ENCODE results near the gene SYT14.
A peak's percentile ranks its signal among the peaks of the same experiment; 100 is the strongest.

The SYT14 gene

GRCh38 chr1:210170220-210170619 lies 232.2 kb downstream of the SYT14 start:
- TF ChIP-seq EGR1 (IDR thresholded peaks at IDR 0.05) (no peak), CREB1 (IDR thresholded peaks at IDR 0.05; ENCODE audit: low read depth) (no peak), CEBPB (IDR thresholded peaks at IDR 0.05) (no peak), RAD21 (IDR thresholded peaks at IDR 0.05; ENCODE audit: low read depth) (no peak), TAF1 (IDR thresholded peaks at IDR 0.05; ENCODE audit: low read depth) (no peak), TCF12 (IDR thresholded peaks at IDR 0.05; ENCODE audit: low read depth) (no peak), ZBTB7A (IDR thresholded peaks at IDR 0.05; ENCODE audit: low read depth) (no peak), TEAD4 (IDR thresholded peaks at IDR 0.05) (no peak), FOXM1 (IDR thresholded peaks at IDR 0.05; ENCODE audit: borderline replicate concordance, low read depth) (no peak), EP300 (IDR thresholded peaks at IDR 0.05; ENCODE audit: borderline replicate concordance) (no peak)
- TF ChIP-seq, protein P1, sequence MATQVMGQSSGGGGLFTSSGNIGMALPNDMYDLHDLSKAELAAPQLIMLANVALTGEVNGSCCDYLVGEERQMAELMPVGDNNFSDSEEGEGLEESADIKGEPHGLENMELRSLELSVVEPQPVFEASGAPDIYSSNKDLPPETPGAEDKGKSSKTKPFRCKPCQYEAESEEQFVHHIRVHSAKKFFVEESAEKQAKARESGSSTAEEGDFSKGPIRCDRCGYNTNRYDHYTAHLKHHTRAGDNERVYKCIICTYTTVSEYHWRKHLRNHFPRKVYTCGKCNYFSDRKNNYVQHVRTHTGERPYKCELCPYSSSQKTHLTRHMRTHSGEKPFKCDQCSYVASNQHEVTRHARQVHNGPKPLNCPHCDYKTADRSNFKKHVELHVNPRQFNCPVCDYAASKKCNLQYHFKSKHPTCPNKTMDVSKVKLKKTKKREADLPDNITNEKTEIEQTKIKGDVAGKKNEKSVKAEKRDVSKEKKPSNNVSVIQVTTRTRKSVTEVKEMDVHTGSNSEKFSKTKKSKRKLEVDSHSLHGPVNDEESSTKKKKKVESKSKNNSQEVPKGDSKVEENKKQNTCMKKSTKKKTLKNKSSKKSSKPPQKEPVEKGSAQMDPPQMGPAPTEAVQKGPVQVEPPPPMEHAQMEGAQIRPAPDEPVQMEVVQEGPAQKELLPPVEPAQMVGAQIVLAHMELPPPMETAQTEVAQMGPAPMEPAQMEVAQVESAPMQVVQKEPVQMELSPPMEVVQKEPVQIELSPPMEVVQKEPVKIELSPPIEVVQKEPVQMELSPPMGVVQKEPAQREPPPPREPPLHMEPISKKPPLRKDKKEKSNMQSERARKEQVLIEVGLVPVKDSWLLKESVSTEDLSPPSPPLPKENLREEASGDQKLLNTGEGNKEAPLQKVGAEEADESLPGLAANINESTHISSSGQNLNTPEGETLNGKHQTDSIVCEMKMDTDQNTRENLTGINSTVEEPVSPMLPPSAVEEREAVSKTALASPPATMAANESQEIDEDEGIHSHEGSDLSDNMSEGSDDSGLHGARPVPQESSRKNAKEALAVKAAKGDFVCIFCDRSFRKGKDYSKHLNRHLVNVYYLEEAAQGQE (IDR thresholded peaks at IDR 0.05; ENCODE audit: low read depth), result no peak

DNA sequence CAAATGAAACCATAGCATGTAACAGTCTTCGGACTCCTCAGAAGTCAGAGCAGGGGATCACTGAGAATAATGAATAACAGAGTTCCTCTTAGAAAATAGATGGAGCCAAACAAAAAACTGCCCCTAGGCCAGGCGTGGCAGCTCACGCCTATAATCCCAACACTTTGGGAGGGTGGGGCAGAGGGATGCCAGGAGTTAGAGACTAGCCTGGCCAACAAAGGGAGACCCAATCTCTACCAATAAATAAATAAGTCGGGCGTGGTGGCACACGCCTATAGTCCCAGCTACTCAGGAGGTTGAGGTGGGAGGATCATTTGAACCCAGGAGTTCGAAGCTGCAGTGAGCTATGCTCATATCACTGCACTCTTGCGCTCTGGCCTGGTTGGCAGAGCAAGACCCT lies 236.1 kb downstream of the SYT14 start:
- no peak for TF ChIP-seq CEBPB (IDR thresholded peaks at IDR 0.05)
- no peak for TF ChIP-seq EGR1 (IDR thresholded peaks at IDR 0.05)
- no peak for TF ChIP-seq RAD21 (IDR thresholded peaks at IDR 0.05; ENCODE audit: low read depth)
- TF ChIP-seq TCF12 (IDR thresholded peaks at IDR 0.05; ENCODE audit: low read depth), result no peak
- no peak for TF ChIP-seq CREB1 (IDR thresholded peaks at IDR 0.05; ENCODE audit: low read depth)
- no peak for TF ChIP-seq ZBTB7A (IDR thresholded peaks at IDR 0.05; ENCODE audit: low read depth)
- TF ChIP-seq TAF1 (IDR thresholded peaks at IDR 0.05; ENCODE audit: low read depth), result no peak
- no peak for TF ChIP-seq YY1 (IDR thresholded peaks at IDR 0.05; ENCODE audit: low read depth)
- TF ChIP-seq EP300 (IDR thresholded peaks at IDR 0.05; ENCODE audit: borderline replicate concordance), result no peak
- TF ChIP-seq TEAD4 (IDR thresholded peaks at IDR 0.05), result no peak
- TF ChIP-seq MAX (IDR thresholded peaks at IDR 0.05), result no peak
- TF ChIP-seq NFIC (IDR thresholded peaks at IDR 0.05), result no peak
- TF ChIP-seq USF1 (IDR thresholded peaks at IDR 0.05), result no peak
- no peak for TF ChIP-seq FOXM1 (IDR thresholded peaks at IDR 0.05; ENCODE audit: borderline replicate concordance, low read depth)
- TF ChIP-seq, protein P1 (IDR thresholded peaks at IDR 0.05; ENCODE audit: low read depth), result no peak

- no peak for TF ChIP-seq USF1 (IDR thresholded peaks at IDR 0.05)
- TF ChIP-seq RAD21 (IDR thresholded peaks at IDR 0.05; ENCODE audit: low read depth), result peak; percentile 4; the same call in 1 of the 2 replicates
Observed at GRCh38 chr1:210185063-210185462, 247.0 kb downstream of the SYT14 start.

GRCh38 chr1:210187849-210188606 lies 250.0 kb downstream of the SYT14 start:
- TF ChIP-seq TEAD4 (IDR thresholded peaks at IDR 0.05), result peak; percentile 59; the same call in 1 of the 2 replicates

- TF ChIP-seq RAD21 (IDR thresholded peaks at IDR 0.05; ENCODE audit: low read depth) (no peak), TCF12 (IDR thresholded peaks at IDR 0.05; ENCODE audit: low read depth) (no peak), TAF1 (IDR thresholded peaks at IDR 0.05; ENCODE audit: low read depth) (no peak), EGR1 (IDR thresholded peaks at IDR 0.05) (no peak), TEAD4 (IDR thresholded peaks at IDR 0.05) (no peak), CEBPB (IDR thresholded peaks at IDR 0.05) (no peak), EP300 (IDR thresholded peaks at IDR 0.05; ENCODE audit: borderline replicate concordance) (no peak), USF1 (IDR thresholded peaks at IDR 0.05) (no peak), FOXM1 (IDR thresholded peaks at IDR 0.05; ENCODE audit: borderline replicate concordance, low read depth) (no peak), CREB1 (IDR thresholded peaks at IDR 0.05; ENCODE audit: low read depth) (no peak), ZBTB7A (IDR thresholded peaks at IDR 0.05; ENCODE audit: low read depth) (no peak), MAX (IDR thresholded peaks at IDR 0.05) (no peak), NFIC (IDR thresholded peaks at IDR 0.05) (no peak), YY1 (IDR thresholded peaks at IDR 0.05; ENCODE audit: low read depth) (no peak)
- TF ChIP-seq, protein P1 (IDR thresholded peaks at IDR 0.05; ENCODE audit: low read depth), result no peak
Observed at GRCh38 chr1:210189426-210189825, 251.4 kb downstream of the SYT14 start.

Measured in Ishikawa (cell line).